HG03139 (cell line): Measurements from ENCODE around the gene CLBA1.

Experiments used
- ATAC-seq: cut with Tn5 transposase; IDR thresholded peaks from one replicate; pipeline ENCODE4 v1.9.1; 2021; ENCODE audit not compliant: unreplicated experiment

Gene CLBA1

DNA sequence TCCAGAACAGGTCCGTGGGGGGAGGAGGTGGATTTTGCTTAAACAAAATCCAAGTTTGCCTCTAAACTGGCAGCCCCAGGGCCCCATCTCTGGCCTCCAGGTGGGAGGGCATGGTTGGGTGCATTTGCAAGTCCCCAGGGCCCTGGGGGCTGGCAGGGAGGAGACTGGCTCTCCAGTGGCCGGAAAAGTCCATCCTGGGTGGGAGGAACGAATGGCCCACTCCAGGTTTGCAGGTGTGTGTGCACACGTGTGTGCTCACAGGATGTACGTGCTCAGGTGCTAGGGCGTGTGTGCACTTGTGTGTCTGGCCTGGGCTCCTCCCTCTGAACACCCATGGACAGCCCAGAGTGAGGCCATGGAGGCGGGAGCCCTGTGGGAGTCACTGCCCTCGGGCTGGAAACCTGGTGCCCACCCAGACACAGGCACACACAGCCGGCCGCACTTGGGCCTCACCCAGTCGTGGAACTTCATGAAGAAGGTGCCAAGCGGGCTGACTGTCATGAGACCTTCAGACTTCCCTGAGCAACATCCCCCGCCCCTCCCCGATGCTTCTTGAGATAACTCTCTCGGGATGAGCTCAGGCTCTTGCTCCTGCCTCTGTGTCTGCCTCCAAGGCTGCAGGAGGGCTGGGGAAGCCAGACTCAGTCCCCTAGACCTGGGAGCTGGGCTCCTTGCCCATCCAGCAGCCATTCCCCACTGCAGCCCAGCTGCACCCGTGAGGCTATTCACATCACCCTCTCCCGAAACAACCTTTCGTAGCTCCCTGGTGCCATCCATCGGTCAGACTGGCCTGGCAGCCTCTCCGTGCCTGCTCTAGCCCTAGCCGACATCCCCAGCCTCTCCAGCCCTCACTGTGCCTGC is 16.8 kb upstream of the CLBA1 start:
- ATAC-seq, result no peak

DNA sequence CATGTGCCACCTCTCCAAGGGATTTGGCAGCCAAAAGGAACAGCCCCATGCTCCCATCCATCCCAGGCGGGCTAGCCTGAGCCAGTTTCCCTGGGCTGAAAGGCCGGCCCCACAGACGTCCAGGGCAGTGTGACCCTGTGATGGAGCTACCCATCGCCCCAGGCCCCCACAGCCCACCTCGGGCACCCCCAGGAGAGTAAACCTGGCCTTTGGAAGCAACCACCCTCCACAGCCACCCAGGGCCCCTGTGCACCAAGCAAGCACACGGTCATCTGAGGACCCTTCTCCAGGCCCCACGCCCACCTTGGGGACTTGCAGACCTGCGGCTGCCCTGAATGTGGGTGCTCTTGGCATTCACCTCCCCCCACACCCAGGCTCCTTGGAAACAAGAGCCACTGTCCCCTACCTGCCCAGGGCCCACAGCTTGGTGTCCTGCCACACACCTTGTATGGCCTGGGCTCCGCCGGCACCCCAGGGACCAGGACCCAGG is 15.8 kb upstream of the CLBA1 start:
- no peak for ATAC-seq

DNA sequence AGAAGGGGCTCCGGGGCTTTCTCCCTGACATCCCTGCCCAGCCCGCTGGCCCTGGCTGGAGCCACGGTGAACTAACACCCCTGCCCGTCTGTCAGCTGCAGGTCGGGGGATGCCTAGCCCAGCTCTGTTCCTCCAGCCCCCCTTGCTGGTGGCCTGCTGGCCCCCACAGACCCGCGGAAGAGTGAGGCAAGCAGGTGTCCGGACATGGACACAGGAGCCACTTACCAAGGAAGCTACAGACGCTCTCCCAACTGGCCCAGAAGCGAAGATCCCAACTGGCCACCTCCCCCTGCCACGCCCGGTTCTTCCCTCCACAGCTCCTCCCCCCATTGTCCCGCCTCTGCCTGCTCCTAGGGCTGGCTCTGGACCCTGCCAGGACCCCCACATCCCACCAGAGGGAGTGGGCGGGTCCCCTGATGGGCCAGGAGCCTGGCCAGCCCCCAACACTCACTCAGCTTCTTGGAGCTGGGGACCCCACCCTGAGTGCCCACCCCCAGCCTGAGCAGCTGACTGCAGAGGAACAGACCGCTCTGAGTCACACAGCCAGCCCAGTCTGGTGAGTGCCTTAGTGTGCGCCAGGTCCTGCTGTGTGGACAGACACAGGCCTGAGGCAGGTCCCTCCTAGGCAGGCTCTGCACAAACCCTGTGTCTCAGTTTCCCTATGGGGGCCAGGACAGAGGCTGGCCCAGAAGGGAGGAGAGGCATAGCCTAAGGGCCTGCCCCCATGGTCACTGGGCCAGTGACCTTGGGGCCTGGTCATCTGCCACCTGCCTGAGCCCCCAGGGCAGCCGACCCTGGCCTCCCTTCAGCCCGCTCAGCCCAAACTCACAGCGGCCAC is 15.1 kb upstream of the CLBA1 start:
- no peak for ATAC-seq

DNA sequence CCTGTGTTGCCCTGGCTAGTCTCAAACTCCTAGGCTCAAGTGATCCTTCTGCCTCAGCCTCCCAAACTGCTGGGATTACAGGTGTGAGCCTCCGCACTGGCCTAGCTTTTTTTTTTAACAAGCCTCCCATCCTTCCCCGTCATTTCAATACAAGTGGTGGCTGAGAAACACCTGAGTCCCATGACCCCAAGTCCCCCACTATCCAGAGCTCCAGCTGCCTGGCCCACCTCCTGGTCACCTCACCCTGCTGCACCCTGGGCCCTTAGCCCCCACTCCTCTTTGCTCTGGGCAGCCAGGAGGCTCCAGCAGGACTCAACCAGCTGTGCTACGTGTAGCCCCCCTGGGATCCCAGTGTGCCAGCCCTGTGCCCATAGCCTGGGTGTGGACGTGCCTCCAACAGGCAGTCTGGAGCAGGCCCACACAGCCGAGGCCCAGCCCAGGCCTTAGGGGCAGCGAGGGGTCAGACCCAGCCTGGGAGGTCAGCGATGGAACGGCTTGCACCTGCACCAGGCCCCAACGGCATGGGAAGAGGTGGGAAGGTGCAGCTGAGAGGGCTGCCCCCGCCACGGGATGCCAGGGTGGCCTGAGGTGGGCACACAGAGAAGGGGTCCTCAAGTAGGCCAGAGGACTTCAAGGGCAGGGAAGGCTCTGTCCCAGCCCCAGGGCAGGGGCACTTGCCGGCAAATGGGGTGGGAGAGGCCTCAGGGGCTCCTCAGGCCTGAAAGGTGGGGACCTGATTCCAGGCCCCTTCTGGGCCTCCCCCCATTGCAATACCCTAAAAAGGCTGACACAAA is 13.9 kb upstream of the CLBA1 start:
- no peak for ATAC-seq

DNA sequence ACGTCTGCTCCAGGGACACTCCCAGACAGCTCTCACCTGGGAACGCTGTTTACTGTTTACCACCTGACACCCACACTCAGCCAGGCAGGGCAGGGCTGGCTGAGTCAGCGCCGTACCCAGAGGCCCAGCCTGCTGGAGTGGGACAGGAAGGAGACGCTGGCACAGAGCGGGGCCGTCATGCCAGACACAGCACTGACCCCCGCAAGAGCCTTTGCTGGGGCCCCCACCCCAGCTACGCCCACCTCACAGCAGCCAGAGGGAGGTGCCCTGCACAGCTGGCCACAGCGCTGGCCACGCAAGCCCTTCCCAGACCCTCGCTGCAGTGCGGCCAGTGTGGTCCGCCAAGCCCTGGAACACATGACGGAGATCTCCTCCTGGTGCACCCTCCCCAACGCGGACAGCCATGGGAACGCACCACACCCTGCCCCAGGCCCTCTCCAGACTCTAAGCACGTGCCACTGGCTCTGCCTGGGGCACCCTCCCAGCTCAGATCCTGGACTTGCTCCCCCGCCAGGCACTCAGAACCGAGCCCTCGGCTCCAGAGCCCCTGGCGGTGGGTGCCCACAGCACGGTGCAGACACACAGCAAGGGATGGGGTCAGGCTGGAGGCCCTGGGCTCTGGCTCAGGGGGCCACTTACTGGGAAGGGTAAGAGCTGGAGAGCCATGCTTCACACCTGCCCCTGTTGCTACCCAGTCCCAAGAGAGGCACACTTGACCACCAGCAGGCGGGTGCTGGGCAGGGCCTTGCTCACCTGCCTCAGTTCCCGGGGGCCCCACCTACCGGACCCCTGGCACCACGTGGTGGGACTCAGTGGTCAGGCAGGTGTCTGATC is 13.1 kb upstream of the CLBA1 start:
- ATAC-seq, result no peak

DNA sequence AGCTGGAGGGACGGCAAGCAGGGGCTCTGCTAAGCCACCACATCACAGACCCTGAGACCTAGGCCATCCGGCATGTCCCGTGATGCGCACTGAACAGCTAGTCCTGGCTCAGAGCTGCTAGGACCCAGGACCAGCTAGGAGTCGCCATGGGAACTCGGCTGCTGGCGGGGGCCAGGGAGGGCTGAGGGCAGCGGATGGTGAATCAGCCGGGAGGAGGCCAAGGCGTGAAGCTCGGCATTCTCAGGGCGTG is 12.5 kb upstream of the CLBA1 start:
- ATAC-seq, result no peak

DNA sequence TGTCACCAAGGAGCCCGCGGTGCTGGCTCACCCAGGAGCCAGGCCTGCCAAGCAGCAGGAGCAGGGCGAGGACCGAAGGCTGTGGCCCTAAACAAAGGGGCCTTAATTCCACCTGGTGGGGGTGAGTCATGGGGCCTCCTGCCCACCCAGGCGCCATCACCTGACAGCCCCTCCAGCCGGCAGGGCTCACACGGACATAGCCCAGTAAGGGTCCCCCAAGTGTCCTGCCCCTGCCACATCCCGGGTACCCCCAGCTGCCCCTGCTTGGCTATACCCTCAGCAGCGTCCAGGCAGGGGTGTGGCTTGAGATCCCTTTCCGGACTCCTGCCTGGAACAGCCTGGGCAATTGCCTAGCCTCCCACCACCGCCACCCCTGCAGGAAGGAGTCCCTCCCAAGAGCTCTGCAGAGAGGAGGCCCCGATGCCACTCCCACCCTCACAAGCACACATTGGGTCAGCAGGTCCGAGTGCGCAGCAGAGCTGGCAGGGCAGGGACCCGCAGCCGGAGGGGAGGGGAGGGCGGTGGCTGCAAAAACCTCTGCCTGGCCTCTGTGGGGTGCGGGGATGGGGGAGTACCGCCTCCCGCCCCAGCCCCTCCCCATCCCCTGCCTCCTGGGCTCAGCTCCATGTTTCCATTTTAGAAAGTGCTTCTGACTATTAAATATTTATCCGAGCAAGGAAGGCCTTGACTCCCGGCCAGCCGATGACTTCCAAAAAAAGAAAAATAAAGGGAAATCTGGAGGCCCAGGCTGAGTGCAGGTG is 12.0 kb upstream of the CLBA1 start:
- ATAC-seq, result no peak

DNA sequence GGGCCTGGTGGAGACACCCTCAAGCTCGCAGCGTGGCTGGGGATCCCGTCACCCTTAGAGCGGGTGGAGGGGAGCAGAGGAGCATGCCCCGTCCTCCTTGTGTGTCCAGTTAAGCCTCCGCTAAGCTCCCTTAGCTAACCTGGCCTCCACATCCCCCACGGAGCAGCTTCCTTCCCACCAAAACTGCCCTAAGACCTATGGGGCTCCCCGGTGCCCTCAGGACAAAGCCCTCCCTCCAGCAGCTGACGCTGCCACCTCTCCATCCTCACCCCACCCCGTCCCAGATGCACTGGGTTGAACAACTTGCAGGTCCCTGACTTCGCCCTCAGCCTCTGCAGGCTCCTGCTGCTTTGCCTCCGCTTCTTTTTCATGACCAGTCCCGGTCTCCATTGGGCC is 11.4 kb upstream of the CLBA1 start:
- no peak for ATAC-seq

DNA sequence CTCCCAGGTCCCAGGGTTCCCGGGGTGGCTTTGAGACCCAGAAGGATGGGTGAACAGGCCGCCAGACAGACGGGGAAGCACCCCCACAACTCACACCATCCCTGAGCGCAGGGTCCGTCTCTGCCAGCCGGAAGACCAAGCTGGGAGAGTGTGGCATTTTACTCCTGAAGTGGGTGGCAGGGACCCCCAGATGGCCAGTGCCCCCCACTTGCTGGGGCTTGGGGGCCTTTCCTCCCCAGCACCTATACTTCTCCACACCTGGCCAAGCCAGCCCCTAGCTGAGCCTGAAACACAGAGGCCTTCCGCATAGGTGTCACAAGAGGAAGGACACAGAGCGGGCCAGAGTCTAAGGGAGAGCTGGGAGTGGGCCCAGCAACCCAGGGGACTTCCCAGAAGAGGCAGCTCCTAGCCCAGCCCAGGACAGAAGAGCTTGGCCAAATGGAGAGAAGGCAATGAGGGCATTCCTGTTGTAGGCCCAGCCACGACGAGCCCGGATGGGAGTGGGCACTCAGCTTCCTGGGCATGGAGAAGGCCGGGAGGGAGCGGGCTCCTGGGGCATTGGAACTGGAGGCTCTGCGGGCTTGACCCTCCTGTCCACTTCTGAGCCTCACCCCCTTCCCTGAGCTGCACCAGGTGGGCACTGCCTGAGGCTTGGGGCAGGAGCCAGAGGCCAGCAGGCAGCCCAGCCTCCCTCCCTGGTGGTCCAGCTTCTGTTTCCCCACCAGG is 10.8 kb upstream of the CLBA1 start:
- ATAC-seq, result no peak

DNA sequence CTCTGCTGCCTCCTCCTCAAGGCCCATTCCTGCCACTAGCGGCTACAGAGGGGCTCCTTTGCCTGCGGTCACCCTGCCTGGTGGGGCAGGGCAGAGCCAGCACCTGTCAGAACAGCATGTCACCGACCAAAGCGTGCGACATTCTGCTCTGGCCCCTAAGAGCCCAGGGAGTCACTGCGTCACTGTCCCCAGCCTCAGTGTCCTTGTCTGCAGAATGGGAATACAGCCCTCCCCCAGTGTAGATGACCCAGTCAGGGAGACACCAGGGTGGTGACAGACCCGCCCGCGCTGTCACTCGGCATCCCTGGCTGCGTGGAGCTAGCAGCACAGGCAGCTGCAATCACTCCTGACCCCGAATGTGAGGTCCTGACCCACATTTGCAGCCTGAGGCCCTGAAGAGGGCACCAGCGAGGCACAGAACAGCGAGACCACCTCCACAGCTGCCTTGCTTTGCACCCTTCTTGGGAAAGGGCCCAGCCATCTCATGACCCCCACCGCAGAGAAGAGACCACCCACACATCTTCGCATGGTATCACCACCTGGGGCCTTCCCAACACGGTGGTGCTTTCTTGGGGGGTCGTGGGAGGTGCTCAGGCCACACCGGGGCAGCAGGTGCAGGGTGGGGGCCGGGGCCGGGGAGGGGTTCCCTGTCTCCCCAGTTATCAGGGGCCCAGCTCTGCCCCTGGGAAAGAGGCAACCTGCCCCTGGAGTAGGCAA is 9.9 kb upstream of the CLBA1 start:
- no peak for ATAC-seq

DNA sequence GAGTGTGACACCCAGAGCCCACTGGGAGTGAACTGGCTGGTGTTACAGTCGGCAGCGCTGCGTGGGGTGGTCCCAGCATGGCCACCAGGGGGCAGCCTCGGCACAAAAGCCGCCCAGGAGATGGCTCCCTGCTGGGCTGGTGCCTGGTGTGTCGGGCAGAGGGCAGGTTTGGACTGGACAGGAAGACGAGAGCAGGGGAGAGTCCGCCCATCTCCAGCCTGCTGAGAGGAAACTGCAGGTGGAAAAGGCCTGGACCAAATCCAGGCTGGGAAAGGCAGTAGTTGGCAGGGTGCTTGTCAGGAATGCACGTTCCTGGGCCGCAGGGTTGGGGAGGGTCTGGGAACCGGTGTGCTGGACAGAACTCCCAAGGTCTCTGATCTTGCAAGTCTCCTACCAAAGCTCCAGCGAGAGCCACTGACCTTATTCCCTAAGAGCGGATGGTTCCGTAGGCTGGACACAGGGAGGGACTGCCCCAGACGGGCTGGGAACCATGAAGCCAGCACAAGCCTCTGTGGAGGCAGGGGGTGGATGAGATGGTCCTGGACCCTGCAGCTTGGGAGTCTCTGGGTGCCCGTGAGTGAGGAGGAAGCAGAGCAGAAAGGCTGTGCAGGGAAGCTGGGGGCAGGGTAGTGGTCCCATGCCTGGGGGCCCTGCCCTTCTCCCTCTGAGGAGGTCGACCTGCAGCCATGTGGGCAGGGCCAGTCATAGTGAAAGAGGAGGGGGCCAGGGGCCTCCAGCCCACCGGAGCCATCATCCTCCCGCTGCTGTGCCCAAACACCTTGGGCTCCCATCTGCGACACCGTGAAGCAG is 9.2 kb upstream of the CLBA1 start:
- ATAC-seq, result no peak

DNA sequence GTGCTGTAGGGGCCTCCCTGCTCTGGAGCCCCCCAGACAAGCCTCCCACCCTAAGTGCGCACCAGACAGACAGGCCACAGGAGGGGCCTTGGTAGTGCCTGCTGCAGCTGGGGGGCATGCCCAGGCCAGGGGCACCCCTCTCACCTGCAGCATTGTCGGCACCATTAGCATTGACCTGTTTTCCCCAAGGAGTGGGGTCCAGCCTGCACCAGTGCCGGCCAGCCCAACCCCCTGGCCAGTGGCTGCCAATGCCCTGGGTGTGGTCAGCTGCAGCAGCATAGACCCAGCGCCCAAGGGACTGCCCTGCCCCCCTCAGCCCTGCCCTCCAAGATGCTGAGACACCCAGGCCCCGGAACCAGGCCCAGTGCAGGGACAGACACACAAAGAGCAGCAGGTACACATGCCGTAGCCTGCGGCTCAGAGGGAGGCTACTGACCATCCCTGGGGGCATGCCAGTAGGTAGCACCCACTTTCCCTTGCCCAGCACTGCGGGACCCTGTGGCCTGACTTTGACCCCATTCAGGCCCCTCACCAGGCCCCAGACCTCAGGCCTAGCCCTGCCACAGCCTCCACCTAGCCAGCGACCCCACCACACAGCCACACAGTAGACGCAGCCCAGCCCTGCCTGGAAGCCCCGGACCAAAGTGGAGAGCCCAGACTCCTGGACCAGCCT is 8.4 kb upstream of the CLBA1 start:
- no peak for ATAC-seq

DNA sequence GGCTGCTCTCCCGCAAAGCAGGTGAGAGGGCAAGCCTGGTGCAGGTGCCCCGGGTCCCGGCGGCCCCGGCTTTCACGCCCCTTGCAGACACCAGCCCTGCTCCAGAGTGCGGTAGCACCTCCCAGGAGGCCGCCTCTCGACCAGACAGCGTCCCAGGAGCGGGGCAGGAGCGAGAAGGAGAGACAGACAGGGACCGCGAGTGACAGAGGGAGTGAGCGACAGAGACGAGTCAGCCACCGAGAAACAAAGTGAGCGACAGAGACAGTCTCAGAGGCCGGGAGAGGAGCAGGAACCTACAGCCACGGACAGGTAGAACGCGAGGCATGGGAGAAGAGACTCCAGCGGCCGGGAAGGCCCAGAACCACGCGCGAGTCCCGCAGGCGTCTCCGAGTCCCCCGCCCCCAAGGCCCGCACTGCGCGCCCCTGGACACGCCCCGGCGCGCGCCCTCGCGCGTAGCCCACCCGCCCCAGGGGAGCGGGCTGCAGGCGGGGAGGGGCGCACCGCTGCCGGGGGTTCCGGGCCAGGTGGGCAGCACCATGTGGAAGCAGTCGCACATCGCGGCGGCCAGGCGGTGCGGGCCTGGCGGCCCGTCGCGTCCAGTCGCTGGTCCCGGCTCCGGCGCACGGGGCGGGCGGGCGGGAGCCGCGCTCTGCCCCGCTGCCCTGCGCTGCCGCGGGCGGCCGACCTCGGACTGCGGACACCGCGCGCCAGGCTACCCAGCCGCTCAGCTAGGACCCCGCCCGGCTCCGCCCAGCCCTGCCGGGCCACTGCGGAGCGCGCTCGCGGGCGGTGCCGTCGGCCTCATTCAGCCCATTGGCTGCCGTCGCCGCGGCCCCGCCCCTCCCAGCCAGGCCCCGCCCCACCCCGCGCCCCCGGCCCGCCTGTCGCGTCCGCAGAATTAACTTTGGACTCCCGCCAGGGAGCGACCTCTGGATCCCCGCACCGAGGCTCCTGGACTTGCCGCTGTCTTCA is 7.6 kb upstream of the CLBA1 start, which contains the start of gene AHNAK2:
AHNAK2 (minus strand) TSS at position 694 of the 973 bp plus-strand sequence; CDS start at position 557, 137 bp downstream.
- ATAC-seq, result no peak

DNA sequence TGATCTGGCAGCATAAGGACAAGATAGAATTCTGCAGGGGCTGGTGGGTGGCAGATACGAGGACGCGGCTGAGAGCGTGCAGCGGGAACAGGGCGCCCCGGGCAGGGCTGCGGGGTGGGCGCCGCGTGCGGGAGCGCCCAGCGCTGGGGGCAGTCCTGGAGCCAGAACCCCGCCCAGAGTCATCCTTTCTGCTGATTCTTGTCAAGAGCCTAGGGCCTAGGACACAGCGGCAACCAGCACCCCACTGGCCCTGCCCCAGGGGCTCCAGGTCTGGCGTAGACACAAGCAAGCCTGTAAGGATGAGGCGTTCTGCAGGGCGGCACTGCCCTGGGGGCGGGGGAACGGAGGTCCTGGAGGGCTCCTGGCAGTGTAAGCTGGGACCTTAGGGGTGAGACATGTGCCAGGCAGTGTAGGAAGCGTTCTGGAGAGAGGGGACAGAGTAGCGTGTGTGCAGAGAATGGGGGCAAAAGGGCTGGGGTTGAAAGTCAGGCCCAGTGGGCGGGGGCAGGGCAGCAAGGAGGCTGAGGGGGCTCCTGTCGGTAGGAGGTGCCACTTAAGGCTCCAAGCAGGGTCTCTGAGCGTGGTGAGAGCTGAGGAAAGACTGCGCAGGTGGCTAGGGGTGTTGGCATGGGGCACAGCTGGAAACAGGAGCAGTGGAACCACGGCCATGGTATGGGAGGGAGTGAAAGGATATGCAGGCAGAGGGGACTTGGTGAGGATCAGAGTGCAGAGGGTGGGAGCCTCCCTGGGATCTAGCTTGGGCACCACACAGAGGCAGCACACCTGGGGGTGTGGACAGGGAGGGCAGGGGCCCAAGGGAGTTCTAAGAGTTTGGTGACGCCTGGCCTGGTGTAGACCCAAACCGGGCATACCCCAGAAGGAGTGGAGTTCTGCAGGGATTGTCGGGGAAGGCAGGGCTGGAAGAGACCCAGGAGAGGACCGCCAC is 6.6 kb upstream of the CLBA1 start:
- ATAC-seq, result no peak
